ENCODE data around the gene LCE3B. TPM values are rescaled to one million over a fixed set of nuclear protein-coding genes. Genes with fewer than 3 reads are reported as not detected.

Gene LCE3B
- polyA plus RNA-seq, 2 donors: not detected

DNA sequence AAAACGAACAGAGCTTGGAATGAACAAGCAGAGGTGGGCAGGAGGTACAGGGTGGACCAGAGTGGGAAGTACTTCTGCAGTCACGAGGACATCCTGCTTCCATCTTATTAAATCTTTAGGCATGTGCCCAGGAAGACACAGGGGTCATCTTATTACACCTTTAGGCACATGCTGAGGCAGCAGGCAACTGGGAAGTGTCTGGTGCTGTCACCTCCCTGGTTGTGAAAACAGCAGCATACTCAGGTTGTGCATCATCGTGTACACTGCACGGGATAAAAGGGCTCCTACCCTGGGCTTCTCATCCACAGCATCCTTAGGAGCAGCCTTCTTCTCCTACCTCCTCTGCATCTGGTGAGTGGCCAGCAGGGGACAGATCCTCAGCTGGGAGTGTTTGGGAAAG lies 13.7 kb upstream of the LCE3B start, which contains the start of gene LCE3C:
TSS of gene LCE3C (plus strand) at position 301 of the 400 bp plus-strand sequence. CDS start 498 bp downstream, outside the sequence.
- Histone ChIP-seq H3K9me3 (ENCODE audit: control insufficient read depth in 2 of 2, insufficient read depth in 1 of 2, low read depth in 1 of 2, low read length in 1 of 2) (no peaks in the 10 kb centered on the region), H3K27me3 (ENCODE audit: control insufficient read depth in 1 of 2, insufficient read depth in 2 of 2, low read length in 2 of 2) (no peaks in the 10 kb centered on the region), H3K4me3 (ENCODE audit: low read depth in 1 of 2, low read length in 2 of 2) (no peak within 1 kb of the TSS), H3K27ac (ENCODE audit: low read depth in 2 of 2, low read length in 1 of 2) (no peak within 1 kb of the TSS), H3K36me3 (ENCODE audit: control insufficient read depth in 2 of 2, insufficient read depth in 2 of 2, low read length in 1 of 2) (no peaks in the 10 kb centered on the region), H3K4me1 (ENCODE audit: control insufficient read depth in 2 of 2, insufficient read depth in 2 of 2, low read length in 1 of 2) (no peaks in the 10 kb centered on the region)
- WGBS, 2 donors: 66 to 74% methylated on average over 4 of the region's 4 CpGs

DNA sequence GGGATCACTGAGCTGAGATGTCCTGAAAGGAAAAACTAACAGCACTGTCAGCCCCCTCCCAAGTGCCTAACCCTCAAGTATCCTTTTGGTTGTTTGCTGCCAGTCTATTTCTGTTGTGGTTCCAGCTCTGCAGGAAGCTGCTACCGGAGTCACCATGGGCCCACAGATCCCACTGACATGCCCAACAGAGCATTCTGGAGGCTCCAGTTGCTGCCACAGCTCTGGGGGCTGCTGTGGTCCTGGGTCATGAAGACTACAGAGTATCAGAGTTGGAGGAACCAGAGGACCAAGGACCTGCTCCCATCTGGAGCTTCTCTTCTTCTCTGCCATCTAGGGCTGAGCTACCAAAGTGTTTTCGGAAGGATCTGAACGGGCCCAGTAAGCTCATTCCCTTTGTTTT lies 8.4 kb downstream of the LCE3B start:
- WGBS, 2 donors: 45 to 87% methylated on average over 3 of the region's 3 CpGs

GRCh38 chr1:152622803-152623202 lies 9.2 kb downstream of the LCE3B start, which contains the start of gene LCE3A:
Gene LCE3A, minus strand, starts transcription at chr1:152623103. Its CDS starts 0 bp downstream, at chr1:152623103.
- H3K4me1 ChIP-seq (ENCODE audit: control insufficient read depth in 2 of 2, insufficient read depth in 2 of 2, low read length in 1 of 2): peaks cover 0 to 4% of the 10 kb centered on the region in 2 donors
- no peaks in the 10 kb centered on the region for H3K36me3 ChIP-seq (ENCODE audit: control insufficient read depth in 2 of 2, insufficient read depth in 2 of 2, low read length in 1 of 2)
- no peak within 1 kb of the TSS for H3K27ac ChIP-seq (ENCODE audit: low read depth in 2 of 2, low read length in 1 of 2)
- 34 to 40% methylated on average over 10 of the region's 10 CpGs for WGBS, 2 donors
- H3K27me3 ChIP-seq (ENCODE audit: control insufficient read depth in 1 of 2, insufficient read depth in 2 of 2, low read length in 2 of 2): no peaks in the 10 kb centered on the region
- H3K4me3 ChIP-seq (ENCODE audit: low read depth in 1 of 2, low read length in 2 of 2): no peak within 1 kb of the TSS
- H3K9me3 ChIP-seq (ENCODE audit: control insufficient read depth in 2 of 2, insufficient read depth in 1 of 2, low read depth in 1 of 2, low read length in 1 of 2): no peaks in the 10 kb centered on the region

More for the DNA sequence above, 8.4 kb downstream of the LCE3B start:
- H3K9me3 ChIP-seq (ENCODE audit: control insufficient read depth in 2 of 2, insufficient read depth in 1 of 2, low read depth in 1 of 2, low read length in 1 of 2): no peaks in the 10 kb centered on the region
- no peak overlapping the region for H3K27ac ChIP-seq (ENCODE audit: low read depth in 2 of 2, low read length in 1 of 2)
- no peaks in the 10 kb centered on the region for H3K27me3 ChIP-seq (ENCODE audit: control insufficient read depth in 1 of 2, insufficient read depth in 2 of 2, low read length in 2 of 2)
- H3K4me1 ChIP-seq (ENCODE audit: control insufficient read depth in 2 of 2, insufficient read depth in 2 of 2, low read length in 1 of 2): peaks cover 0 to 4% of the 10 kb centered on the region in 2 donors
- no peaks in the 10 kb centered on the region for H3K36me3 ChIP-seq (ENCODE audit: control insufficient read depth in 2 of 2, insufficient read depth in 2 of 2, low read length in 1 of 2)
- H3K4me3 ChIP-seq (ENCODE audit: low read depth in 1 of 2, low read length in 2 of 2): no peak overlapping the region

DNA sequence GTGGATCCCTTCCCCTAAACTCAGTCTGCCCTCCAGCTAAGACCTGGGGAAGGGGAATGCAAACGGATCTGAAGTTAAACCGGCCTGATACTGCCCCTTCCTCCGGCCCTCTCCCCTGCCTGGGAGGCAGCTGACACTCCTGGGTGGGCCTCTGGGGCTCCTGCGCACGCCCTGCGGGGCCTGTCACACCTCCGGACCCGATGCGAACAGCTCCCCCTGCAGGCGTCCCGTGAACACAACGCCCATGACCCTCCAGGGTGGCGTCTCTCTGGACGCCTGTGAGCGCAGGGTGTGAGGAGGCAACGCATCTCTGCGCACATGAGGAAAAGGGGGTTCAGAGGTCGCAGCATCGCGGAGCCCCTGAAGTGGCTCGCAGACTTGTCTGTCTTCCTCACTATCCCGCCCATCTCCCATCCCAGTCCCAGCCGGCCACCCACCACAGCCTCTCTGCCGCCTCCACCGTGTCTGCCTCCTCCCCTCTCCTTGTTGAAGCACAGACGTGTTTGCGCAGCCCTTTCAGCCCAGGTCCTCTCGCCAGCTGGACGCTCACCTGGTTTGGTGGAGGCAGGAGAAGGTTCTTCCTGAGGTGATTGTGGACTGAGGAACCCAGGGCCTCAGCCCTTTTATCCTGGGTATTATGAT lies 9.7 kb downstream of the LCE3B start:
- WGBS, 2 donors: 27 to 33% methylated on average over 29 of the region's 29 CpGs
- Histone ChIP-seq H3K4me1 (ENCODE audit: control insufficient read depth in 2 of 2, insufficient read depth in 2 of 2, low read length in 1 of 2) (peaks cover 0 to 4% of the 10 kb centered on the region in 2 donors), H3K9me3 (ENCODE audit: control insufficient read depth in 2 of 2, insufficient read depth in 1 of 2, low read depth in 1 of 2, low read length in 1 of 2) (no peaks in the 10 kb centered on the region), H3K4me3 (ENCODE audit: low read depth in 1 of 2, low read length in 2 of 2) (no peak overlapping the region), H3K27me3 (ENCODE audit: control insufficient read depth in 1 of 2, insufficient read depth in 2 of 2, low read length in 2 of 2) (no peaks in the 10 kb centered on the region), H3K36me3 (ENCODE audit: control insufficient read depth in 2 of 2, insufficient read depth in 2 of 2, low read length in 1 of 2) (no peaks in the 10 kb centered on the region), H3K27ac (ENCODE audit: low read depth in 2 of 2, low read length in 1 of 2) (no peak overlapping the region)

GRCh38 chr1:152626744-152627143 lies 13.1 kb downstream of the LCE3B start:
- Histone ChIP-seq H3K9me3 (ENCODE audit: control insufficient read depth in 2 of 2, insufficient read depth in 1 of 2, low read depth in 1 of 2, low read length in 1 of 2) (no peaks in the 10 kb centered on the region), H3K27ac (ENCODE audit: low read depth in 2 of 2, low read length in 1 of 2) (no peak overlapping the region), H3K36me3 (ENCODE audit: control insufficient read depth in 2 of 2, insufficient read depth in 2 of 2, low read length in 1 of 2) (no peaks in the 10 kb centered on the region), H3K4me3 (ENCODE audit: low read depth in 1 of 2, low read length in 2 of 2) (no peak overlapping the region), H3K4me1 (ENCODE audit: control insufficient read depth in 2 of 2, insufficient read depth in 2 of 2, low read length in 1 of 2) (peaks cover 0 to 4% of the 10 kb centered on the region in 2 donors), H3K27me3 (ENCODE audit: control insufficient read depth in 1 of 2, insufficient read depth in 2 of 2, low read length in 2 of 2) (no peaks in the 10 kb centered on the region)
- WGBS, 2 donors: 47 to 67% methylated on average over 1 of the region's 1 CpG

DNA sequence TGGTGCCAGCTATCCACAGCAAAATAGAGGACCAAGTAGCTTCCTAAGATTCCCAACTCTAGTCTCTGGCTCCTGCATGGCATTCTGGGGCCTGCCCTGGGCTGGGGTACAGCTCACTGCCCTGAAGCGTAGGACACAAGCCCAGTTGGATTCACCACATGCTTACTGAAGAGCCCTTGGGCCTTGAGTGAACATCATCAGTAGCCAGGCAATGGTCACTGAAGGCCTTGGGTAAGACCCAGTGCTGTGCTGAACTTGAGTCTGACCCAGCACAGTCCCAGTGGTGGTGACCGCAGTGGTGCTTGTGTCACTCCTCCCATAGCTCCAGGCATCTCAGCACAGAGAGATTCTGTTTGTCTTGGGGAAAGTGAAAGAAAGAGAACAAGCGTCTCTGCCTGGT lies 17.0 kb downstream of the LCE3B start:
- no peak overlapping the region for H3K4me3 ChIP-seq (ENCODE audit: low read depth in 1 of 2, low read length in 2 of 2)
- no peaks in the 10 kb centered on the region for H3K27me3 ChIP-seq (ENCODE audit: control insufficient read depth in 1 of 2, insufficient read depth in 2 of 2, low read length in 2 of 2)
- 87 to 92% methylated on average over 3 of the region's 3 CpGs for WGBS, 2 donors
- no peaks in the 10 kb centered on the region for H3K9me3 ChIP-seq (ENCODE audit: control insufficient read depth in 2 of 2, insufficient read depth in 1 of 2, low read depth in 1 of 2, low read length in 1 of 2)
- H3K27ac ChIP-seq (ENCODE audit: low read depth in 2 of 2, low read length in 1 of 2): no peak overlapping the region
- H3K4me1 ChIP-seq (ENCODE audit: control insufficient read depth in 2 of 2, insufficient read depth in 2 of 2, low read length in 1 of 2): no peaks in the 10 kb centered on the region
- H3K36me3 ChIP-seq (ENCODE audit: control insufficient read depth in 2 of 2, insufficient read depth in 2 of 2, low read length in 1 of 2): no peaks in the 10 kb centered on the region

GRCh38 chr1:152640351-152640750 lies 26.7 kb downstream of the LCE3B start:
- H3K36me3 ChIP-seq (ENCODE audit: control insufficient read depth in 2 of 2, insufficient read depth in 2 of 2, low read length in 1 of 2): no peaks in the 10 kb centered on the region
- H3K4me3 ChIP-seq (ENCODE audit: low read depth in 1 of 2, low read length in 2 of 2): no peak overlapping the region
- 76% methylated on average over 1 of the region's 1 CpG for WGBS, 2 donors
- H3K9me3 ChIP-seq (ENCODE audit: control insufficient read depth in 2 of 2, insufficient read depth in 1 of 2, low read depth in 1 of 2, low read length in 1 of 2): no peaks in the 10 kb centered on the region
- no peaks in the 10 kb centered on the region for H3K27me3 ChIP-seq (ENCODE audit: control insufficient read depth in 1 of 2, insufficient read depth in 2 of 2, low read length in 2 of 2)
- H3K27ac ChIP-seq (ENCODE audit: low read depth in 2 of 2, low read length in 1 of 2): no peak overlapping the region
- H3K4me1 ChIP-seq (ENCODE audit: control insufficient read depth in 2 of 2, insufficient read depth in 2 of 2, low read length in 1 of 2): no peaks in the 10 kb centered on the region

DNA sequence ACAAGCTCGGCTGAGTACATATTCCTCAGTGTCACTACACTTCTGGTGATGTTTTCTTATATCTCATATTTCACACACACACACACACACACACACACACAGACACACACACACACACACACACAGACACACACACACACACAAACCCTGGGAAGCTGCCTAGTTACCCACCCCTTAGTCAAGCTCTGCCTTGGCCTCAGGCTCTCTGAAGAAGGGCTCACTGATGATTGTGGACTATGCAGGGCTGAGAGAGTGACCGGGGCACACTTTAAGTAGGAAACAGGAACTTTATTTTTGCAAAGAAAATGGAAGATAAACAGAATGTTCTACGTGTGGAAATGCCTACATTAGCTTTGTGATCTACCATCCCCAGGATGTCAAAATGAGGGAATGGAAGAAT lies 30.3 kb downstream of the LCE3B start:
- no peaks in the 10 kb centered on the region for H3K36me3 ChIP-seq (ENCODE audit: control insufficient read depth in 2 of 2, insufficient read depth in 2 of 2, low read length in 1 of 2)
- 60 to 65% methylated on average over 3 of the region's 3 CpGs for WGBS, 2 donors
- H3K9me3 ChIP-seq (ENCODE audit: control insufficient read depth in 2 of 2, insufficient read depth in 1 of 2, low read depth in 1 of 2, low read length in 1 of 2): no peaks in the 10 kb centered on the region
- H3K4me3 ChIP-seq (ENCODE audit: low read depth in 1 of 2, low read length in 2 of 2): no peak overlapping the region
- no peak overlapping the region for H3K27ac ChIP-seq (ENCODE audit: low read depth in 2 of 2, low read length in 1 of 2)
- no peaks in the 10 kb centered on the region for H3K27me3 ChIP-seq (ENCODE audit: control insufficient read depth in 1 of 2, insufficient read depth in 2 of 2, low read length in 2 of 2)
- no peaks in the 10 kb centered on the region for H3K4me1 ChIP-seq (ENCODE audit: control insufficient read depth in 2 of 2, insufficient read depth in 2 of 2, low read length in 1 of 2)

DNA sequence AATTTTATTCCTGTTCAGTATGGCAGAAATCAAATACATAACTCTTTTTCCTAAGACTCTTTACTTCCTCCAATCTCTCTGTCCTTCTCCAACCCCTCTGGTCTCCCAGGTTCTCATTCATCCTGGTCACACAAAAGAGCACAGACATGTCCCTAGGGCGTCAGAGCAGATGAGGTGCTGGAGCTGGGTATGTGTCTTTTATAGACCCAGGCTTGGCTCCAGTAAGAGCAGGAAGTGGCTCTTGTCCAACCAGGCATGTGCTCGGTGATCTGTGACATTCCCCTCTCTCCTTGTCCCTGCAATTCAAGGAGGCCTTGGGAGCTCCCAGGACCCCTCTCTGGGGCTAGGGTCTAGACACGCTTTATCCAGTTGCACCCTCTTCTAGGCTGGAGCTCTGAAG lies 31.5 kb downstream of the LCE3B start:
- no peak overlapping the region for H3K4me3 ChIP-seq (ENCODE audit: low read depth in 1 of 2, low read length in 2 of 2)
- H3K27ac ChIP-seq (ENCODE audit: low read depth in 2 of 2, low read length in 1 of 2): no peak overlapping the region
- H3K4me1 ChIP-seq (ENCODE audit: control insufficient read depth in 2 of 2, insufficient read depth in 2 of 2, low read length in 1 of 2): no peaks in the 10 kb centered on the region
- no peaks in the 10 kb centered on the region for H3K36me3 ChIP-seq (ENCODE audit: control insufficient read depth in 2 of 2, insufficient read depth in 2 of 2, low read length in 1 of 2)
- H3K27me3 ChIP-seq (ENCODE audit: control insufficient read depth in 1 of 2, insufficient read depth in 2 of 2, low read length in 2 of 2): no peaks in the 10 kb centered on the region
- WGBS, 2 donors: 33 to 47% methylated on average over 3 of the region's 3 CpGs
- H3K9me3 ChIP-seq (ENCODE audit: control insufficient read depth in 2 of 2, insufficient read depth in 1 of 2, low read depth in 1 of 2, low read length in 1 of 2): no peaks in the 10 kb centered on the region

GRCh38 chr1:152646656-152647055 lies 33.0 kb downstream of the LCE3B start:
- Histone ChIP-seq H3K36me3 (ENCODE audit: control insufficient read depth in 2 of 2, insufficient read depth in 2 of 2, low read length in 1 of 2) (no peaks in the 10 kb centered on the region), H3K4me3 (ENCODE audit: low read depth in 1 of 2, low read length in 2 of 2) (no peak overlapping the region)

More at GRCh38 chr1:152646656-152647055, 33.0 kb downstream of the LCE3B start:
- H3K4me1 ChIP-seq (ENCODE audit: control insufficient read depth in 2 of 2, insufficient read depth in 2 of 2, low read length in 1 of 2): no peaks in the 10 kb centered on the region
- no peaks in the 10 kb centered on the region for H3K9me3 ChIP-seq (ENCODE audit: control insufficient read depth in 2 of 2, insufficient read depth in 1 of 2, low read depth in 1 of 2, low read length in 1 of 2)
- no peaks in the 10 kb centered on the region for H3K27me3 ChIP-seq (ENCODE audit: control insufficient read depth in 1 of 2, insufficient read depth in 2 of 2, low read length in 2 of 2)
- H3K27ac ChIP-seq (ENCODE audit: low read depth in 2 of 2, low read length in 1 of 2): no peak overlapping the region
